Transverse colon (tissue), 4 donors: Measurements from ENCODE around the gene LEUTX. TPM values are rescaled to one million over a fixed set of nuclear protein-coding genes. Genes with fewer than 3 reads are reported as not detected.

Experiments used
- DNase-seq: peaks from one replicate; pipeline ENCODE4 v3.0.0-alpha.2; 2019
- H3K27ac ChIP-seq, 4 donors: fragments of 200-600 bp; sonication (generic); 2 replicates each; pipeline ENCODE4 v1.5.1; 2016 to 2018; ENCODE audit warnings: inconsistent platforms in 4 of 4
- H3K27me3 ChIP-seq: fragments of 200-600 bp; sonication (generic); 2 replicates; pipeline ENCODE4 v1.5.1; 2017; ENCODE audit warnings: inconsistent platforms
- H3K36me3 ChIP-seq, 4 donors: fragments of 200-600 bp; sonication (generic); 2 replicates each; pipeline ENCODE4 v1.5.1; 2017 to 2019; ENCODE audit warnings: inconsistent platforms in 4 of 4
- H3K4me1 ChIP-seq, 4 donors: fragments of 200-600 bp; sonication (generic); 2 replicates each; pipeline ENCODE4 v1.5.1; 2017 to 2020; ENCODE audit warnings: inconsistent platforms in 4 of 4
- H3K4me3 ChIP-seq, 4 donors: fragments of 200-600 bp; sonication (generic); 1 replicate in 1 of 4; 2 replicates in 3 of 4; pipeline versions ENCODE4 v1.5.1 to v1.6.1; 2017 to 2019; ENCODE audit warnings: inconsistent platforms in 4 of 4
- H3K9me3 ChIP-seq, 2 donors: fragments of 200-600 bp; sonication (generic); 2 replicates each; pipeline ENCODE4 v1.5.1; 2017 to 2019; ENCODE audit warnings: inconsistent platforms in 2 of 2
- EP300 ChIP-seq: sonication (generic); formaldehyde crosslinking; IDR thresholded peaks from one replicate; pipeline ENCODE4 v1.6.1; 2017; ENCODE audit warnings: antibody characterized with exemption, low read depth
- POLR2A ChIP-seq: fragments of 450-650 bp; IDR thresholded peaks from one replicate; pipeline ENCODE4 v1.6.1; 2016; ENCODE audit warnings: antibody characterized with exemption, mild to moderate bottlenecking, moderate library complexity
- POLR2AphosphoS5 ChIP-seq, 3 donors: sonication (generic); formaldehyde crosslinking; IDR thresholded peaks; one replicate each; pipeline ENCODE4 v1.6.1; 2016; ENCODE audit warnings: antibody characterized with exemption in 3 of 3
- WGBS, 2 donors: methylation state at CpG; one replicate each; pipeline ENCODE4 v1.1.5; 2018; ENCODE audit warnings: low coverage in 1 of 2; 5-methylcytosine and 5-hydroxymethylcytosine counted together
- in situ Hi-C, 4 donors: fragments of 200-750 bp; cut with MboI; loops; one replicate each; pipeline versions ENCODE4 v1.15.0 to v1.15.1; 2017; ENCODE audit warnings: low sequenced_read_pairs in 3 of 4, low pct_ligation_motif_present in 1 of 4, low pct_unique_long_range_greater_than_20kb in 1 of 4
- intact Hi-C: fragments of 100-400 bp; cut with DNase I; formaldehyde crosslinking; loops from one replicate; pipeline ENCODE4 v1.15.1; 2023; ENCODE audit warnings: low total_unique reads
- total RNA-seq, 4 donors: library from RNA; depleted of rRNA; stranded (reverse); fragments of >200 nt; gene quantifications; one replicate each; pipeline ENCODE4 v1.1.0, GENCODE V29; 2016
- TF ChIP-seq, protein P1 (sequence below), 5 experiments: fragments of 200-600 bp in 3 of 5; fragments of 450-650 bp in 2 of 5; sonication (generic) in 3 of 5; IDR thresholded peaks; 1 replicate in 2 of 5; 2 replicates in 3 of 5; pipeline ENCODE4 v1.5.1; 2016 to 2017; ENCODE audit warnings: antibody characterized with exemption in 5 of 5, inconsistent platforms in 3 of 5, mild to moderate bottlenecking in 2 of 5, moderate library complexity in 1 of 5

Gene LEUTX
- total RNA-seq, 4 donors from 2014 or later = not detected

DNA sequence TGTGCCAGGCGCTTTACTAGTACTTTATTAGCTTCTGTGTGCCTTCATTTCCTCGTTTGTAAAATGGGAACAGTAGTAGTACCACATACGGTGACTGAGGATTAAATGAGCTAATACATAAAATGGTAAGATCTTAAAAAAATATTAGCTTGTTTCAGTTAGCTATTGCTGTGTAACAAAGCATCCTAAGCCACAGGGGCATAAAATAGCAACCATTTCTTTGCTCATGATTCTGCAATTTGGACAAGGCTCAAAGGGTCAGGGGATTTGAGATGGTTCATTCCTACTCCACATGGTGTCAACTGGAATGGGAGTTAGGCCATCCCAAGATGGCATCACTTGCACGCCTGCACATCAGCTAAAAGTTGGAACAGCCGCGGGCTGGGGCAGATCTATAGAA lies 42.0 kb downstream of the LEUTX start:
- TF ChIP-seq POLR2AphosphoS5 (IDR thresholded peaks at IDR 0.05) (no peak), POLR2A (no peak), EP300 (no peak)
- TF ChIP-seq, protein P1, sequence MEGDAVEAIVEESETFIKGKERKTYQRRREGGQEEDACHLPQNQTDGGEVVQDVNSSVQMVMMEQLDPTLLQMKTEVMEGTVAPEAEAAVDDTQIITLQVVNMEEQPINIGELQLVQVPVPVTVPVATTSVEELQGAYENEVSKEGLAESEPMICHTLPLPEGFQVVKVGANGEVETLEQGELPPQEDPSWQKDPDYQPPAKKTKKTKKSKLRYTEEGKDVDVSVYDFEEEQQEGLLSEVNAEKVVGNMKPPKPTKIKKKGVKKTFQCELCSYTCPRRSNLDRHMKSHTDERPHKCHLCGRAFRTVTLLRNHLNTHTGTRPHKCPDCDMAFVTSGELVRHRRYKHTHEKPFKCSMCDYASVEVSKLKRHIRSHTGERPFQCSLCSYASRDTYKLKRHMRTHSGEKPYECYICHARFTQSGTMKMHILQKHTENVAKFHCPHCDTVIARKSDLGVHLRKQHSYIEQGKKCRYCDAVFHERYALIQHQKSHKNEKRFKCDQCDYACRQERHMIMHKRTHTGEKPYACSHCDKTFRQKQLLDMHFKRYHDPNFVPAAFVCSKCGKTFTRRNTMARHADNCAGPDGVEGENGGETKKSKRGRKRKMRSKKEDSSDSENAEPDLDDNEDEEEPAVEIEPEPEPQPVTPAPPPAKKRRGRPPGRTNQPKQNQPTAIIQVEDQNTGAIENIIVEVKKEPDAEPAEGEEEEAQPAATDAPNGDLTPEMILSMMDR (IDR thresholded peaks at IDR 0.05) = no peak
- DNase-seq = no peak
- H3K36me3 ChIP-seq = peaks cover 0 to 2% (median under 1%) of the 10 kb centered on the region in 4 donors
- WGBS, 2 donors = 83 to 97% methylated on average over 4 to 6 of the region's 6 CpGs
- H3K27me3 ChIP-seq = no peaks in the 10 kb centered on the region
- no peak overlapping the region for H3K4me3 ChIP-seq
- peaks cover 9 to 14% (median 13%) of the 10 kb centered on the region in 4 donors for H3K4me1 ChIP-seq
- no peak overlapping the region for H3K27ac ChIP-seq
- no peaks in the 10 kb centered on the region for H3K9me3 ChIP-seq
- intact Hi-C loops = no loop called here
- in situ Hi-C loops = no loop called here

DNA sequence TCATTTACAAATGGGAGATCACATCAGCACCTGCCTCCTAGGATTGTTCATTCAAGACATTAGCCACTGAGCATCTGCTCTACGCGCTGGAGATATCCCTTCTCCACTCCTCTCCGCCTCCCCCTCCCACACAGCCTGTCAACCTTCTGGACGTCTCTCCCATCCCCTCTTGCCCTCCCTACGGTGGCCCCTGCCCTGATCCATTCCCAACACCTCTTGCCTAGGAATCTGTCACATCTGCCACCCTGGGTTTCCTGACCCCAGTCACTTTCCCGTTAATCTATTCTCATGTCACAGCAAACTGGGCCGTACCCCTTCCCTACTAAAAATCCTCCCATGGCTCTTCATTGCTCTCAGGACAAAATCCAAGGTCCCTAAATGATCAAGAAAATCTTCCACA lies 45.0 kb downstream of the LEUTX start:
- no peak for DNase-seq
- Histone ChIP-seq H3K9me3 (no peaks in the 10 kb centered on the region), H3K4me1 (peaks cover 9 to 14% (median 13%) of the 10 kb centered on the region in 4 donors), H3K27me3 (no peaks in the 10 kb centered on the region), H3K36me3 (peaks cover 0 to 20% (median 6%) of the 10 kb centered on the region in 4 donors), H3K4me3 (peak overlapping the region; percentile 47 to 77 (median 65)), H3K27ac (peak overlapping the region; percentile 69 to 85 (median 76))
- TF ChIP-seq EP300 (no peak), POLR2AphosphoS5 (IDR thresholded peaks at IDR 0.05) (no peak), POLR2A (no peak)
- TF ChIP-seq, protein P1 (IDR thresholded peaks at IDR 0.05) = no peak
- intact Hi-C loops = no loop called here
- in situ Hi-C loops = no loop called here
- WGBS, 2 donors = 19 to 38% methylated on average over 7 of the region's 7 CpGs

DNA sequence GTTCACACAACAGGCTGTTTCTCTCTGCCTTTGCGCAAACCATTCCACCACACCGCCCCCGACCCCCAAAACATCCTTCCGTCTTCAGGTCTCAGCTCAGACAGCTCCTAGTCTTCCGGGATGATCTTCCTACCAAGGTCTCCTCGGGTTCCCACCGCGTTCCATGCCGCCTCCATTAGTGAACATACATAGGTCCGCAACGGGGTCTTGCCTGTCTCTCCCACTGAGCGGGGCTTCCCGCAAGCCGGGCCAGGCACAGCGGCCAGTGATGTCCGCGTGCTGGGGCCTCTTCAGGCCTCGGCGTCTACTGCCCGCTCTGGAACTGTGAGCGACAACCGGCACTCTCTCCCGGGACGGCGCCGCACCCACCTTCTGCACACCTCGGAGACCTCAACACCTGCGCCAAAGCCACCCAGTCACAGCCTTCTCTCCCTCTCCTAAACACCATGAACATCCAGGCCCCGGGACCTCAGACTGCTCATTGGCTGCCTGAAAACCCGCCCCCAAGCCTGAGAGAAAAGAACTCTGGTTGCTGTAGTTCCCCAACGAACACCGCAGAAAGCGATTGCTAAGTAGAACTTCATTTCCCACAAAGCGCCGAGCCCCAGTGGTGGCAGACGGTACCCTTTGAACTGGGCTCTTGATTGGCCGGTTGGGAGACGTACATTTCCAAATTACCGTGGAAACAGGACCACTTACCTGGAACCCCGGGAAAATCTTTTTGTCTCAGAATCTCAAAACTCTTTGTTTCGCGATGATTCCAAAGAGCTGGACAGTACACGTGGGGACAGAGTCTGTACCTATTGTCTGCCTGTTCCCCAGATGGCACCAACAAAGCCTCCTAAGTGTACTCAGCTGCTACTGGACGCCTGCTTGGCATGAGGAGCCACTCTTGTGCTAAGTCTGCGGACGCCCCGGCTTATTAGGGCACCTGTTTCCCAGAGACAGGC lies 45.8 kb downstream of the LEUTX start:
- WGBS, 2 donors = 6 to 10% methylated on average over 12 to 47 of the region's 47 CpGs
- DNase-seq = peak; percentile 91
- TF ChIP-seq POLR2AphosphoS5 (IDR thresholded peaks at IDR 0.05) = peak; percentile 47 to 82 (median 80)
- TF ChIP-seq EP300 = no peak
- peak; percentile 64 for TF ChIP-seq POLR2A
- TF ChIP-seq, protein P1 (IDR thresholded peaks at IDR 0.05) = peak in 2 of 5 experiments; percentile 27 to 48
- Histone ChIP-seq H3K4me1 (peaks cover 9 to 14% (median 13%) of the 10 kb centered on the region in 4 donors), H3K4me3 (peak overlapping the region; percentile 47 to 77 (median 65)), H3K27me3 (no peaks in the 10 kb centered on the region), H3K9me3 (no peaks in the 10 kb centered on the region), H3K27ac (peak overlapping the region; percentile 69 to 85 (median 76)), H3K36me3 (peaks cover 0 to 22% (median 7%) of the 10 kb centered on the region in 4 donors)
- intact Hi-C loops (no loop called here), in situ Hi-C loops (no loop called here)

DNA sequence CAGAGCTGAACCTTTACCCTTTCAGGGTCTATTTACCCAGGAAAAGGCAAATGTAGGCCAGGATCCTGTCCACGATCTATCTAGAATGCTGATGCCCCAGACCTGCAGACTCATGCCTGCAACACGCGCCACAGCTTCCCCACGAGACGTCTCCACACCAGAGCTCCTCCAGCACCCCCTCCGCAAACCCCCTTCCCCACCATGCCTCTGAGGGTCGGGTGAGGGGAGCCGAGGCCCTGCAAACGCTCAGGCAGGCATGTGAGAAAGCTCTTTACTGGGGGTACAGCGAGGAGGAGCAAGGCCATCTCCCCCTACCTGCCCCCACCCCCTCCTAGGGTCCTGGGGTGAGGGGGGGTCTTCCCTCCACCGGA lies 46.4 kb downstream of the LEUTX start:
- DNase-seq = no peak
- peaks cover 9 to 14% (median 13%) of the 10 kb centered on the region in 4 donors for H3K4me1 ChIP-seq
- no peaks in the 10 kb centered on the region for H3K9me3 ChIP-seq
- TF ChIP-seq POLR2A = no peak
- TF ChIP-seq EP300 = no peak
- no peak for TF ChIP-seq POLR2AphosphoS5 (IDR thresholded peaks at IDR 0.05)
- TF ChIP-seq, protein P1 (IDR thresholded peaks at IDR 0.05) = no peak
- H3K4me3 ChIP-seq = no peak overlapping the region
- in situ Hi-C loops (no loop called here), intact Hi-C loops (no loop called here)
- H3K36me3 ChIP-seq = peaks cover 0 to 29% (median 7%) of the 10 kb centered on the region in 4 donors
- WGBS, 2 donors = 85% methylated on average over 11 of the region's 11 CpGs; no CpG with 5 or more reads in 1 of the 2 donors
- H3K27me3 ChIP-seq = no peaks in the 10 kb centered on the region
- peak overlapping the region; percentile 40 to 85 (median 76) for H3K27ac ChIP-seq
